ENCODE data around the gene VTI1A.

DNA sequence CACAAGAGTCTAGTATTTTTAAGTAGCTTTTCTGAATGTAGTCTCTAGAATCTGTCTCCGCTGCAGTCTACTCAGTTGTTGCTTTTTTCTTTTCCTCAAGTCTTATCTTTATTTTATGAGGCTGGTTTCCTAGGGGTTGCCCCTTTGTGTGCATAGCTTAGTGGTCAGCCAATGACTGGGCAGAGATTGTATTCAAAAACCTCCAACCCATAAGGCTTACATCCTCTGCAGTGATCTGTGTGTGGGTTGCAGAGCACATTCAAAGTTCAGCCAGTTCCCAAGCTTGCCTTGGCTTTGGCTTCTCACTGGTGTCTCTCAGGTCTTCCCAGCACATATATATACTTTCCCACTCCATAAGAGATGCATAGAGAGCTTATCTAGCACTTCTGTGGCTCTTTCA, 343.0 kb downstream of the VTI1A start:
- TF ChIP-seq POLR2A (IDR thresholded peaks at IDR 0.05) (no peak), POLR2AphosphoS5 (IDR thresholded peaks at IDR 0.05) (no peak)
- TF ChIP-seq, protein P1, sequence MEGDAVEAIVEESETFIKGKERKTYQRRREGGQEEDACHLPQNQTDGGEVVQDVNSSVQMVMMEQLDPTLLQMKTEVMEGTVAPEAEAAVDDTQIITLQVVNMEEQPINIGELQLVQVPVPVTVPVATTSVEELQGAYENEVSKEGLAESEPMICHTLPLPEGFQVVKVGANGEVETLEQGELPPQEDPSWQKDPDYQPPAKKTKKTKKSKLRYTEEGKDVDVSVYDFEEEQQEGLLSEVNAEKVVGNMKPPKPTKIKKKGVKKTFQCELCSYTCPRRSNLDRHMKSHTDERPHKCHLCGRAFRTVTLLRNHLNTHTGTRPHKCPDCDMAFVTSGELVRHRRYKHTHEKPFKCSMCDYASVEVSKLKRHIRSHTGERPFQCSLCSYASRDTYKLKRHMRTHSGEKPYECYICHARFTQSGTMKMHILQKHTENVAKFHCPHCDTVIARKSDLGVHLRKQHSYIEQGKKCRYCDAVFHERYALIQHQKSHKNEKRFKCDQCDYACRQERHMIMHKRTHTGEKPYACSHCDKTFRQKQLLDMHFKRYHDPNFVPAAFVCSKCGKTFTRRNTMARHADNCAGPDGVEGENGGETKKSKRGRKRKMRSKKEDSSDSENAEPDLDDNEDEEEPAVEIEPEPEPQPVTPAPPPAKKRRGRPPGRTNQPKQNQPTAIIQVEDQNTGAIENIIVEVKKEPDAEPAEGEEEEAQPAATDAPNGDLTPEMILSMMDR (IDR thresholded peaks at IDR 0.05): no peak
